Measurements from ENCODE around the gene KCMF1. TPM values are rescaled to one million over a fixed set of nuclear protein-coding genes. Genes with fewer than 3 reads are reported as not detected.

KCMF1 gene
- total and polyA plus RNA-seq, 9 of the 15 experiments (the other 6 are each of a cell fraction or from before 2014, with no cell fraction given): 6.8 to 88.2 (median 46.5) TPM

DNA sequence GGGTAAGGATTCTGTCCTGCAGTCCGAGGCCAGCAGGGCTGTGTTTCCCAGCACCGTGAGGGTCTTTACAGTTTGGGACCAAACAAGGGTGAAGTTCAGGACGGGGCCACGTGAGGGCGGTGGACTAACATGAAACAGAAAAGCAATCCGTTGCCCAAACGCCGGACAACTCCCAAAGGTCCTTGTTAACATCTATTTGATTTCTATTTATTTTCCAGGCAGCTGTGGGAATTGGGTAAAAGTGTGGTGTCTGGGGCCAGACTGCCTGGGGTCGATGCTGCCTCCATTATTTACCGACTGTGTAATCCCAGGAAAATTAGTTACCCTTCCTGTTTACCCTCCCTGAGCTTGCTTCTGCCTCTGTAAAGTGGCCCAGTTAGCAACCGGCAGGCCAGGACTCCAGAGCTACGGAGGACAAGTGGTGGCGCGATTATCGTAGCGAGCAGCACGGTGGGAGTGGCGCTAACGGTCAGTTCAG is 96.0 kb downstream of the KCMF1 start (continued):
- no peak for TF ChIP-seq ZNF717 (CRISPR knock-in tag; IDR thresholded peaks at IDR 0.05)
- no peak for TF ChIP-seq ZNF318 (IDR thresholded peaks at IDR 0.05; ENCODE audit: borderline replicate concordance in 1 of 2, low read depth in 1 of 2)
- no peak for TF ChIP-seq NELFE (IDR thresholded peaks at IDR 0.05; ENCODE audit: insufficient read depth, insufficient read length)
- TF ChIP-seq JUN (IDR thresholded peaks at IDR 0.05; ENCODE audit: borderline replicate concordance, low read depth, low read length): 0 out of 2 replicates have a peak, but pooled peaks have one; percentile 14
- no peak for TF ChIP-seq JUN (CRISPR knock-in tag; IDR thresholded peaks at IDR 0.05; ENCODE audit: borderline replicate concordance)
- TF ChIP-seq, protein P1, sequence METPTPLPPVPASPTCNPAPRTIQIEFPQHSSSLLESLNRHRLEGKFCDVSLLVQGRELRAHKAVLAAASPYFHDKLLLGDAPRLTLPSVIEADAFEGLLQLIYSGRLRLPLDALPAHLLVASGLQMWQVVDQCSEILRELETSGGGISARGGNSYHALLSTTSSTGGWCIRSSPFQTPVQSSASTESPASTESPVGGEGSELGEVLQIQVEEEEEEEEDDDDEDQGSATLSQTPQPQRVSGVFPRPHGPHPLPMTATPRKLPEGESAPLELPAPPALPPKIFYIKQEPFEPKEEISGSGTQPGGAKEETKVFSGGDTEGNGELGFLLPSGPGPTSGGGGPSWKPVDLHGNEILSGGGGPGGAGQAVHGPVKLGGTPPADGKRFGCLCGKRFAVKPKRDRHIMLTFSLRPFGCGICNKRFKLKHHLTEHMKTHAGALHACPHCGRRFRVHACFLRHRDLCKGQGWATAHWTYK (CRISPR knock-in tag; IDR thresholded peaks at IDR 0.05): no peak
- no peak for TF ChIP-seq THRB (CRISPR knock-in tag; conservative IDR thresholded peaks at IDR 0.05)
- TF ChIP-seq DMBX1 (CRISPR knock-in tag; IDR thresholded peaks at IDR 0.05; ENCODE audit: borderline replicate concordance): no peak
- no peak for TF ChIP-seq PTBP1 (IDR thresholded peaks at IDR 0.05; ENCODE audit: low read depth, low read length)
- TF ChIP-seq ZBTB33 (CRISPR knock-in tag; IDR thresholded peaks at IDR 0.05): no peak
- TF ChIP-seq GATA2 (CRISPR knock-in tag; IDR thresholded peaks at IDR 0.05): no peak
- no peak for TF ChIP-seq COPS2 (conservative IDR thresholded peaks at IDR 0.05)

Data from K562 (cell line).